Measurements from ENCODE around the gene IFNL1. TPM values are rescaled to one million over a fixed set of nuclear protein-coding genes. Genes with fewer than 3 reads are reported as not detected.

Gene IFNL1
- total RNA-seq, 1 donor from 2014 or later = not detected

GRCh38 chr19:39321832-39322176 lies 25.6 kb downstream of the IFNL1 start:
- no peak for TF ChIP-seq CTCF (conservative IDR thresholded peaks at IDR 0.05)
- no peaks in the 10 kb centered on the region for H3K36me3 Mint-ChIP-seq (ENCODE audit: low read depth)
- peak overlapping the region; percentile 83 for H3K4me3 Mint-ChIP-seq
- DNase-seq (ENCODE audit: low read depth, low spot score) = no peak
- no peaks in the 10 kb centered on the region for H3K9me3 Mint-ChIP-seq
- H3K4me1 Mint-ChIP-seq = peaks cover 20% of the 10 kb centered on the region
- H3K27ac Mint-ChIP-seq (ENCODE audit: unreplicated experiment) = no peak overlapping the region
- peaks cover 58% of the 10 kb centered on the region for H3K27me3 Mint-ChIP-seq (ENCODE audit: low read depth)

- TF ChIP-seq CTCF (conservative IDR thresholded peaks at IDR 0.05) = no peak
- Mint-ChIP-seq H3K27ac (ENCODE audit: unreplicated experiment) (no peak overlapping the region), H3K4me1 (peaks cover 20% of the 10 kb centered on the region), H3K27me3 (ENCODE audit: low read depth) (peaks cover 43% of the 10 kb centered on the region), H3K4me3 (no peak overlapping the region), H3K36me3 (ENCODE audit: low read depth) (no peaks in the 10 kb centered on the region), H3K9me3 (no peaks in the 10 kb centered on the region)
- no peak for DNase-seq (ENCODE audit: low read depth, low spot score)
These were observed 28.1 kb downstream of the IFNL1 start for GRCh38 chr19:39324242-39324842.

- no peak for DNase-seq (ENCODE audit: low read depth, low spot score)
- H3K9me3 Mint-ChIP-seq = no peaks in the 10 kb centered on the region
- H3K4me3 Mint-ChIP-seq = no peak overlapping the region
- no peak for TF ChIP-seq CTCF (conservative IDR thresholded peaks at IDR 0.05)
- H3K27me3 Mint-ChIP-seq (ENCODE audit: low read depth) = peaks cover 36% of the 10 kb centered on the region
- H3K36me3 Mint-ChIP-seq (ENCODE audit: low read depth) = no peaks in the 10 kb centered on the region
- no peak overlapping the region for H3K27ac Mint-ChIP-seq (ENCODE audit: unreplicated experiment)
- peaks cover 16% of the 10 kb centered on the region for H3K4me1 Mint-ChIP-seq
These were observed 29.8 kb downstream of the IFNL1 start for GRCh38 chr19:39325778-39326665.

- no peak overlapping the region for H3K27ac Mint-ChIP-seq (ENCODE audit: unreplicated experiment)
- H3K27me3 Mint-ChIP-seq (ENCODE audit: low read depth) = peaks cover 26% of the 10 kb centered on the region
These were observed 31.3 kb downstream of the IFNL1 start for GRCh38 chr19:39327363-39328045.

More at GRCh38 chr19:39327363-39328045, 31.3 kb downstream of the IFNL1 start:
- peaks cover 7% of the 10 kb centered on the region for H3K4me1 Mint-ChIP-seq
- TF ChIP-seq CTCF (conservative IDR thresholded peaks at IDR 0.05) = no peak
- H3K36me3 Mint-ChIP-seq (ENCODE audit: low read depth) = no peaks in the 10 kb centered on the region
- H3K4me3 Mint-ChIP-seq = no peak overlapping the region
- no peaks in the 10 kb centered on the region for H3K9me3 Mint-ChIP-seq
- DNase-seq (ENCODE audit: low read depth, low spot score) = no peak
